ENCODE results near the gene KHDRBS2.

The KHDRBS2 gene

DNA sequence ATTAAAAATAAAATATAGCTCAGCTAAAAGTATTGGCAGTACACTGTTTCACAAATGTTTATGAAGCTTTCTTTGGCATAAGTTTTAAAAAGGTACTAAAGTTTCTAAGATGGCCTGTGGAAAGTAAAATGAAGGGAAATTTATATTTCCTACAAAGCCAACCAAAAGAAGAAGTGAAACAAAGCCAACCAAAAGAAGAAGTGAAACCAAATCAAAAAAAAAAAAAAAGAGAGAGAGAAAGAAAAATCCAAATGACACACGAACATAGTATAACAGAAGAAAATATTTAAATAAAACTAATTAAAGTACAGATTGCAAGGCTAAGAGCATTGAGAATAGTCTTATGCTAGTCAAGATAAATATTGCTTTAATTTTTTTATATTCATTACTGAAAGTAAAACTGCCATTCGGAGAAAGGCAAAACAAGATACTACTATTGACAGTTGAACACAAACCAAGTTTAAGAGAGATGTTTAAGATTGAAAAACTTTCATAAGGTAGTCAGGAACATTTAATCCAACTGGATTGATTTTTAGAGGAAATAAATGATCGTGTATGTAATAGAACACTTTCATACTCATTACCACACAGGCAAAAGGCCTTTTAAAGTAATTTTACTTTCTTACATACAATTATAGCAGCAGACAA, 12.8 kb upstream of the KHDRBS2 start:
- Histone ChIP-seq H3K36me3 (ENCODE audit: insufficient read depth) (no peaks in the 10 kb centered on the region), H3K4me3 (IDR thresholded peaks at IDR 0.05; ENCODE audit: insufficient read depth, low read depth, low read length) (no peak overlapping the region), H3K27me3 (ENCODE audit: insufficient read depth, low read depth) (no peaks in the 10 kb centered on the region), H4K20me1 (ENCODE audit: insufficient read depth) (no peaks in the 10 kb centered on the region), H3K4me1 (ENCODE audit: low read depth, poor library complexity, severe bottlenecking) (peaks cover 19% of the 10 kb centered on the region), H3K79me2 (ENCODE audit: insufficient read depth, low read depth) (no peaks in the 10 kb centered on the region), H3K9ac (peak overlapping the region; percentile 35; the same call in 1 of the 2 replicates), H3K4me2 (peak overlapping the region; percentile 51), H2AFZ (ENCODE audit: low read depth) (peak overlapping the region; percentile 68), H3K27ac (peak overlapping the region; percentile 37; the same call in 1 of the 2 replicates)
- TF ChIP-seq, protein P1, sequence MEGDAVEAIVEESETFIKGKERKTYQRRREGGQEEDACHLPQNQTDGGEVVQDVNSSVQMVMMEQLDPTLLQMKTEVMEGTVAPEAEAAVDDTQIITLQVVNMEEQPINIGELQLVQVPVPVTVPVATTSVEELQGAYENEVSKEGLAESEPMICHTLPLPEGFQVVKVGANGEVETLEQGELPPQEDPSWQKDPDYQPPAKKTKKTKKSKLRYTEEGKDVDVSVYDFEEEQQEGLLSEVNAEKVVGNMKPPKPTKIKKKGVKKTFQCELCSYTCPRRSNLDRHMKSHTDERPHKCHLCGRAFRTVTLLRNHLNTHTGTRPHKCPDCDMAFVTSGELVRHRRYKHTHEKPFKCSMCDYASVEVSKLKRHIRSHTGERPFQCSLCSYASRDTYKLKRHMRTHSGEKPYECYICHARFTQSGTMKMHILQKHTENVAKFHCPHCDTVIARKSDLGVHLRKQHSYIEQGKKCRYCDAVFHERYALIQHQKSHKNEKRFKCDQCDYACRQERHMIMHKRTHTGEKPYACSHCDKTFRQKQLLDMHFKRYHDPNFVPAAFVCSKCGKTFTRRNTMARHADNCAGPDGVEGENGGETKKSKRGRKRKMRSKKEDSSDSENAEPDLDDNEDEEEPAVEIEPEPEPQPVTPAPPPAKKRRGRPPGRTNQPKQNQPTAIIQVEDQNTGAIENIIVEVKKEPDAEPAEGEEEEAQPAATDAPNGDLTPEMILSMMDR (conservative IDR thresholded peaks at IDR 0.05; ENCODE audit: low read depth, low read length): no peak

DNA sequence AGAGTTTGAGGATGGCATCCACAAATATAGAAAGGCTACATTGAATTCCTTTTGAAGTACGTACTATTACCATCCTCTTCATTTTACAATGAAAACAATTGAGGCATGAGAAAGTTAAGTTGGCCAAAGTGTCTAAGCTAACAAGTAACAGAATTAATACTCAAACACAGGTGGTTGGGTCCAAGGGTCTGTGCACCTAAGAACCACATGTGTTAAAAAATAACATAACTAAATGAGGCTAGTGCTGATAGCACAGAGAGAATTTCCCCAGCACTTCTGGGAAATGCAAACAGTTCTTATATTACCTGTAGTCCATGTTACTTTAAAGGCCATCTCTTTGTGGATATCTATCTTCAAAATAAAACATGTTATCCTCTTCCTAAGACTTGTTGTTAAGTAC, 10.5 kb upstream of the KHDRBS2 start:
- H3K27ac ChIP-seq: no peak overlapping the region
- no peak overlapping the region for H3K9ac ChIP-seq
- no peaks in the 10 kb centered on the region for H3K36me3 ChIP-seq (ENCODE audit: insufficient read depth)
- H3K27me3 ChIP-seq (ENCODE audit: insufficient read depth, low read depth): no peaks in the 10 kb centered on the region
- H3K4me2 ChIP-seq: no peak overlapping the region
- no peaks in the 10 kb centered on the region for H4K20me1 ChIP-seq (ENCODE audit: insufficient read depth)
- H3K4me1 ChIP-seq (ENCODE audit: low read depth, poor library complexity, severe bottlenecking): peaks cover 19% of the 10 kb centered on the region
- H3K4me3 ChIP-seq (IDR thresholded peaks at IDR 0.05; ENCODE audit: insufficient read depth, low read depth, low read length): no peak overlapping the region
- TF ChIP-seq, protein P1 (conservative IDR thresholded peaks at IDR 0.05; ENCODE audit: low read depth, low read length): no peak
- H3K79me2 ChIP-seq (ENCODE audit: insufficient read depth, low read depth): no peaks in the 10 kb centered on the region
- no peak overlapping the region for H2AFZ ChIP-seq (ENCODE audit: low read depth)

DNA sequence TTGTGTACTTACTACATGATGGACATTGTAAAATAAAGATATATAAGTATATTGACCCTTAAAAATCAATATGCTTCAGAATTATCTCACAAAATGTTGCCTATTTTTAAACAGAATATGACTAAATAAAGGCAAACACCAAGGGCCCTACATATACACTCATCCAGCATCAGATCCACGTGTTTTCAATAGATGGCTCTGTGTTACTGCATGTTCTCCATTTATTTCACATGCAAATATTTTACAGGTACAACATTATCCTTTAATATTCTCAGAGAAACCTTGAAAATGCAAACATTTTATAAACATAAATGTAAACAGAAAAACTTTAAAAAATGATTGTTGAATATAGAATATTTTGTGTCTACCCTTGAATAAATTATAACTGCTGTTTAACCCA, 2.9 kb upstream of the KHDRBS2 start:
- TF ChIP-seq, protein P1 (conservative IDR thresholded peaks at IDR 0.05; ENCODE audit: low read depth, low read length): no peak
- Histone ChIP-seq H3K27me3 (ENCODE audit: insufficient read depth, low read depth) (no peaks in the 10 kb centered on the region), H3K27ac (no peak overlapping the region), H3K4me2 (no peak overlapping the region), H3K9ac (no peak overlapping the region), H3K79me2 (ENCODE audit: insufficient read depth, low read depth) (no peaks in the 10 kb centered on the region), H4K20me1 (ENCODE audit: insufficient read depth) (no peaks in the 10 kb centered on the region), H2AFZ (ENCODE audit: low read depth) (no peak overlapping the region), H3K4me3 (IDR thresholded peaks at IDR 0.05; ENCODE audit: insufficient read depth, low read depth, low read length) (no peak overlapping the region), H3K4me1 (ENCODE audit: low read depth, poor library complexity, severe bottlenecking) (peaks cover 4% of the 10 kb centered on the region), H3K36me3 (ENCODE audit: insufficient read depth) (no peaks in the 10 kb centered on the region)

DNA sequence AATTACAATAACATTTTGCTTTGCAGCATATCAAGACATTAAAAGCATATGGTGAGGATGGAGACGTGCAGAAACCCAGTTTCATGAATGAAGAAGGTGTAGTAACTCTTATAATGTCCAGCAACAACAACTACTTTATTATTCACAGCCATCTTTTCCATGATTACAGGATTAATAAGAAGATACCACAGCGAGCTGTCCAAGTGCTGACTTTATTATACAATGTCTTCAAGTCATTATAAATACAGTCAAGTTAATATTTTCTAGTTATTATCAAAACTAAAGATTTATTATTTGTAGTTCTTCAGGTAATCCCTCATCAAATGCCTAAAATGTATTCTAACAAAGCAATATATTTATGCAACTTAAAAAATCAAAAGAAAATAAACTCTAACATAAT, 2.5 kb upstream of the KHDRBS2 start:
- Histone ChIP-seq H3K79me2 (ENCODE audit: insufficient read depth, low read depth) (no peaks in the 10 kb centered on the region), H3K4me2 (no peak overlapping the region), H3K27me3 (ENCODE audit: insufficient read depth, low read depth) (no peaks in the 10 kb centered on the region), H3K9ac (no peak overlapping the region), H3K4me3 (IDR thresholded peaks at IDR 0.05; ENCODE audit: insufficient read depth, low read depth, low read length) (no peak overlapping the region), H3K36me3 (ENCODE audit: insufficient read depth) (no peaks in the 10 kb centered on the region), H3K27ac (no peak overlapping the region), H3K4me1 (ENCODE audit: low read depth, poor library complexity, severe bottlenecking) (peaks cover 4% of the 10 kb centered on the region), H4K20me1 (ENCODE audit: insufficient read depth) (no peaks in the 10 kb centered on the region), H2AFZ (ENCODE audit: low read depth) (no peak overlapping the region)
- TF ChIP-seq, protein P1 (conservative IDR thresholded peaks at IDR 0.05; ENCODE audit: low read depth, low read length): no peak
